Measurements from ENCODE around the gene MLPH.

DNA sequence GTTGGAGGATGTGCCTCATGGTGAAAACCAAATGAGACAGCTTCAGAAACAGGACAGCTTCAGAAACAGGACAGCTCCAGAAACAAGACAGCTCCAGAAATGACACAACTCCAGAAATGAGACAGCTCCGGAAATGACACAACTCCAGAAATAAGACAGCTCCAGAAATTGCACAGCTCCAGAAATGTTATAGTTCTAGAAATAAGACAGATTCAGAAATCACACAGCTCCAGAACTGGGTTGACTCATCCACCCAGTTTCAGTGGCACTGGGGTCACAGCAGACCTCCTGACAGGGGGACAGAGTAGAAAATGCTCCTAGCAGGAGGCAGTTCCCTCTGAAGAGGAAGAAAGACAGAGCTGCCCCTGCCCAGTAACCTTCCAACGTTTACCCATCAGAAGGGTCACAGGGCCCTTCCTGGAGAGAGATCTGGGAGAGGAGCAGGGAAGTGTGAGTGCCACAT lies 46.2 kb upstream of the MLPH start:
- no peak for TF ChIP-seq GATA2 (IDR thresholded peaks at IDR 0.05; ENCODE audit: low read depth, low read length)
- TF ChIP-seq GATA3 (IDR thresholded peaks at IDR 0.05; ENCODE audit: low read depth, low read length) = no peak
